Left lung (tissue), 14 donors: ENCODE results near the gene AFF2. TPM values are rescaled to one million over a fixed set of nuclear protein-coding genes. Genes with fewer than 3 reads are reported as not detected.

ENCODE experiments used
- ATAC-seq: fragments of 200-7000 bp; cut with Tn5 transposase; one replicate; pipeline ENCODE4 v1.9.1; 2020; ENCODE audit warnings: moderate library complexity
- DNase-seq, 4 donors: peaks; one replicate each; pipeline ENCODE4 v3.0.0-alpha.2; 2013 to 2020
- H3K27ac ChIP-seq, 2 donors: fragments of 200-600 bp; sonication (generic) in 1 of 2; one replicate each; pipeline versions ENCODE4 v1.5.0 to v1.8.0; 2020 to 2021
- H3K27me3 ChIP-seq, 2 donors: fragments of 200-600 bp; sonication (generic) in 1 of 2; one replicate each; pipeline versions ENCODE4 v1.5.0 to v1.8.0; 2020 to 2021
- H3K36me3 ChIP-seq, 2 donors: fragments of 200-600 bp; sonication (generic) in 1 of 2; one replicate each; pipeline versions ENCODE4 v1.5.0 to v1.8.0; 2020 to 2021
- H3K4me1 ChIP-seq, 2 donors: fragments of 200-600 bp; one replicate each; pipeline ENCODE4 v1.8.0; 2021
- H3K4me3 ChIP-seq, 2 donors: fragments of 200-600 bp; sonication (generic) in 1 of 2; one replicate each; pipeline versions ENCODE4 v1.5.0 to v1.8.0; 2020 to 2021; ENCODE audit warnings: mild to moderate bottlenecking in 1 of 2
- H3K9me3 ChIP-seq, 2 donors: fragments of 200-600 bp; sonication (generic) in 1 of 2; one replicate each; pipeline versions ENCODE4 v1.5.0 to v1.8.0; 2020 to 2021
- intact Hi-C, 2 donors: fragments of 100-400 bp; cut with DNase I; formaldehyde crosslinking; loops; one replicate each; pipeline versions ENCODE4 v1.11.2 to v1.14.2; 2022
- long read RNA-seq, 12 donors: library from polyadenylated mRNA in 2 of 12; unstranded in 2 of 12; transcript quantifications; one replicate each; pipeline ENCODE4 v2.0.0 and lab custom pipeline, GENCODE V29; 2019 to 2026
- polyA plus RNA-seq, 6 donors: library from polyadenylated mRNA; unstranded; fragments of 120-200 nt; gene quantifications; one replicate each; pipeline ENCODE4 v1.2.1, GENCODE V29; 2013; ENCODE audit not compliant: insufficient read length in 6 of 6
- total RNA-seq, 2 donors: library from RNA; stranded (reverse); fragmentation: NEBNext Ultra II Directional; extraction: Animal tissue kit (Norgen Biotek cat#: 25700); gene quantifications; one replicate each; pipeline ENCODE4 v1.2.1, GENCODE V29; 2021
- TF ChIP-seq, protein P1 (sequence below), 2 donors: fragments of 200-600 bp; sonication (generic) in 1 of 2; IDR thresholded peaks; one replicate each; pipeline versions ENCODE4 v1.5.0 to v1.8.0; 2021; ENCODE audit warnings: antibody characterized with exemption in 2 of 2
- donor health status: DM: no; HTN: yes; CAD: no.
- donor health status: DM: no; HTN: no; CAD: no.

The AFF2 gene
- total RNA-seq (10 to 100 TPM in 1 of 2 donors, 1 to 10 TPM in 1; 6.0 to 10.2 TPM), polyA plus RNA-seq (1 to 10 TPM; 4.8 to 6.1 (median 5.4) TPM)
- long read RNA-seq, donor 1 = 0 reads
- long read RNA-seq, donor 2 = 0 reads
- long read RNA-seq, donor 3 = 0 reads
- long read RNA-seq, donor 4 = 0 reads
- long read RNA-seq, donor 5 = 0 reads
- long read RNA-seq, donor 6 = 0 reads
- long read RNA-seq, donor 7 = 0 reads
- long read RNA-seq, donor 8 = 0 reads
- long read RNA-seq, donor 9 = 0 reads
- long read RNA-seq, donor 10, partial matches to known transcripts = 0 of 1 reads
- long read RNA-seq, donor 10, other reads (novel, unspliced or antisense) = 1 of 1 reads
- long read RNA-seq, donor 11 = 0 reads
- long read RNA-seq, donor 12 = 0 reads

DNA sequence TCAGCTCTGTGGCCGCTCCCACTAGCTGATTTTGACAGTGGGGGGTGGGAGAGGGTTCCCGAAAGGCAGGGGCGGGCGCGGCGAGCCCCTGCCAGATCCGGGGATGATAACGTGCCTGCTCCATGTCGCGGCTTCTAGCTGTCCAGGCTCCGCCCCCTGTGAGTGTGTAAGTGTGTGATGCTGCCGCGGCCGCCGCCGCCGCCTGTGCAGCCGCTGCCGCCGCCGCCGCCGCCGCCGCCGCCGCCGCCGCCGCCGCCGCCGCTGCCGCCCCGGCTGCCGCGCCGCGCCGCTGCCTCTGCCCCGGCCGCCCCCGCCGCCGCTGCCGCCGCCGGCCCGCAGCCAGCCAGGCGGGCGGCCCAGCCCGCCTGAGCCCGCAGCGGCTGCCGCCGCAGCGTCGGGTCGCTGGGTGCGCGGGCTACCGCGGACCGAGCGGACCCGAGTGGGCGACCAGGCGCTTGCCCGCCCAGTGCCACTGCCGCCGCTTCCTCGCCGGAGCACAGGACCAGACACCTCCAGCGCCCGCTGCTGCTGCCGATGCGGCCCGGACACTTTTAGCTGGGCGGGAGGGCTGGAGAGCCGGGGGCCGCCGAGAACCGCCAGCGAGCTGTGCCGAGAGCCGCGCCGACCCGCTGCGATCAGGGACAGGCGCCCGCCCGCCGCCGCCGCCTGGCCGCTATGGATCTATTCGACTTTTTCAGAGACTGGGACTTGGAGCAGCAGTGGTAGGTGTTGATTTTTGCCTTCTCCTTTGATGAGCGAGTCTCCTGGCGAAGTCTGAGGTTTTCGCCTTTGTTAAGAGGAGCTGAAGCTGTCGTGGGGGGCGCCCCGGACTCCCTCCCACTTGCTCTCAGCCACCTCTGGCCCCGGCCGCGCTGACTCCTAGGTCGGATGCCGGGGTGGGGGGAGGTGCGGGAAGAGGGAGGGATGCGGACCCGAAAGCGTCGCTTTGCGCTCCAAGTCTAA, at the start of gene AFF2:
TSS of gene AFF2 (plus strand) at position 195 of the 963 bp plus-strand sequence. CDS start at position 676, 481 bp downstream.
- TF ChIP-seq, protein P1, sequence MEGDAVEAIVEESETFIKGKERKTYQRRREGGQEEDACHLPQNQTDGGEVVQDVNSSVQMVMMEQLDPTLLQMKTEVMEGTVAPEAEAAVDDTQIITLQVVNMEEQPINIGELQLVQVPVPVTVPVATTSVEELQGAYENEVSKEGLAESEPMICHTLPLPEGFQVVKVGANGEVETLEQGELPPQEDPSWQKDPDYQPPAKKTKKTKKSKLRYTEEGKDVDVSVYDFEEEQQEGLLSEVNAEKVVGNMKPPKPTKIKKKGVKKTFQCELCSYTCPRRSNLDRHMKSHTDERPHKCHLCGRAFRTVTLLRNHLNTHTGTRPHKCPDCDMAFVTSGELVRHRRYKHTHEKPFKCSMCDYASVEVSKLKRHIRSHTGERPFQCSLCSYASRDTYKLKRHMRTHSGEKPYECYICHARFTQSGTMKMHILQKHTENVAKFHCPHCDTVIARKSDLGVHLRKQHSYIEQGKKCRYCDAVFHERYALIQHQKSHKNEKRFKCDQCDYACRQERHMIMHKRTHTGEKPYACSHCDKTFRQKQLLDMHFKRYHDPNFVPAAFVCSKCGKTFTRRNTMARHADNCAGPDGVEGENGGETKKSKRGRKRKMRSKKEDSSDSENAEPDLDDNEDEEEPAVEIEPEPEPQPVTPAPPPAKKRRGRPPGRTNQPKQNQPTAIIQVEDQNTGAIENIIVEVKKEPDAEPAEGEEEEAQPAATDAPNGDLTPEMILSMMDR (IDR thresholded peaks at IDR 0.05) = no peak
- Histone ChIP-seq H3K9me3 (no peaks in the 10 kb centered on the region), H3K4me1 (peaks cover 0 to 7% of the 10 kb centered on the region in 2 donors), H3K36me3 (no peaks in the 10 kb centered on the region), H3K27ac (peak within 1 kb of the TSS in 1 of 2 donors; percentile 37), H3K4me3 (peak within 1 kb of the TSS; percentile 21 to 46), H3K27me3 (peaks cover 32 to 46% of the 10 kb centered on the region in 2 donors)
- DNase-seq = peak in 3 of 4 donors; percentile 25 to 84 (median 30)
- intact Hi-C loops = no loop called here
- peak; percentile 59 for ATAC-seq

DNA sequence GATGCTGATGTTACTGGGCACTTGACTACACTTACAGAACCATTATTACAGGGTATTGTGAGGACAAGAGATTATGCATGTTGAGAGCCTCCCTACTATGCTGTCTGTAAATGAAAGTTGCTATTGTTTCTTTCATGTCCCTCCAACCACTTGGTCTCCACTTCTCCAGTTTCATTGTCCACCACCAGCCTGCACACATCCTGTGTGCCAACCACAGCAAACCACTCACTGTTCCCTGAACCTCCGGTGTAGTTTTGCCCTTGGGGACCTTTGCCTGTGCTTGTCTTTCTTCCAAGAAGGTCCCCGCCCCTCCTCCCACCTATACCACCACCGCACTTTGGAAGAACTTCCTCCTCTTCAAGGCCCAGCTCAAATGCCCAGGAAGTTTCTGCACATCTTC, 43.1 kb upstream of the AFF2 start:
- TF ChIP-seq, protein P1 (IDR thresholded peaks at IDR 0.05) = no peak
- Histone ChIP-seq H3K9me3 (no peaks in the 10 kb centered on the region), H3K27me3 (no peaks in the 10 kb centered on the region), H3K4me3 (no peak overlapping the region), H3K36me3 (no peaks in the 10 kb centered on the region), H3K4me1 (no peaks in the 10 kb centered on the region), H3K27ac (no peak overlapping the region)
- DNase-seq (no peak), ATAC-seq (no peak)
- intact Hi-C loops = no loop called here

DNA sequence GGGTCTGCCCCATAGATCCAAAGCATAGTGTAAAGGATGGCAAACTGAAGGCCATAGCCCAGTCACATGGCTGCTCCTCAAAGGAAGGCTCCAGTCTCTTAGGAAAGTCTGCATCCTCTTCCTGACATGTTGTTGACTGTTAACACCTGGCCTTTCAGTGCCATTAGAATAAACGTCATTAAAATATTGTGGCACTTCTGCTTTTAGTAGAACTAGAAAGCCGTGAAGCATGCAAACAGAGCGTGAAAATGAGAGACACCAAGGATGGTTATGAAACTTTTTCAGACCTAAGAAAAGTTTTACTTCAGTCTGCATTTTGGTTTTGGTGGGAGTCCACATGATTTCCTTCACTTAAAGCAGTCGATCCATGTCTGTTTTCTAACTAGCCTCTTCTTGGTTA, 41.1 kb upstream of the AFF2 start:
- DNase-seq = no peak
- no peak overlapping the region for H3K4me3 ChIP-seq
- H3K27me3 ChIP-seq = no peaks in the 10 kb centered on the region
- no peak for ATAC-seq
- intact Hi-C loops = no loop called here
- TF ChIP-seq, protein P1 (IDR thresholded peaks at IDR 0.05) = no peak
- H3K4me1 ChIP-seq = no peaks in the 10 kb centered on the region
- no peaks in the 10 kb centered on the region for H3K9me3 ChIP-seq
- H3K36me3 ChIP-seq = no peaks in the 10 kb centered on the region
- no peak overlapping the region for H3K27ac ChIP-seq

DNA sequence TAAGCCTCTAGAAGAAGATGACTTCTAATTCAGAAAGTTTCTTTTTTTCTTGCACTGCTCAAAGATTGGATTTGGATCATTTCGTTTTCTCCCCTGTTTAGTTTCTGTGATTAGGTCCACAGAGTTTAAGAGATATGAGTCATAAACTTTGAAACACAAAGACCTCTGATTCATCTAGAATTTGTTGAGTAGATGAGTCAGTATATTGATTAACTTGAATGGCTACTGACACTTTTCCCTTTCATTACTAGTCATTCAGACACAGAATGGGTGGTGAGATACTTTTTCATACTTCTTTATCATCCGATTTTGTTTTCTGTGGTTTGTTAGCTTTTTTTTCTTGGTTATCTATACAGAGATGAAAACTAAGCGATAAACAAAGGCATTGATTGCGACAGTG, 34.1 kb upstream of the AFF2 start:
- no peak for ATAC-seq
- no peaks in the 10 kb centered on the region for H3K4me1 ChIP-seq
- H3K4me3 ChIP-seq = no peak overlapping the region
- H3K27me3 ChIP-seq = no peaks in the 10 kb centered on the region
- intact Hi-C loops = no loop called here
- H3K9me3 ChIP-seq = no peaks in the 10 kb centered on the region
- no peak for DNase-seq
- no peaks in the 10 kb centered on the region for H3K36me3 ChIP-seq
- TF ChIP-seq, protein P1 (IDR thresholded peaks at IDR 0.05) = no peak
- no peak overlapping the region for H3K27ac ChIP-seq

DNA sequence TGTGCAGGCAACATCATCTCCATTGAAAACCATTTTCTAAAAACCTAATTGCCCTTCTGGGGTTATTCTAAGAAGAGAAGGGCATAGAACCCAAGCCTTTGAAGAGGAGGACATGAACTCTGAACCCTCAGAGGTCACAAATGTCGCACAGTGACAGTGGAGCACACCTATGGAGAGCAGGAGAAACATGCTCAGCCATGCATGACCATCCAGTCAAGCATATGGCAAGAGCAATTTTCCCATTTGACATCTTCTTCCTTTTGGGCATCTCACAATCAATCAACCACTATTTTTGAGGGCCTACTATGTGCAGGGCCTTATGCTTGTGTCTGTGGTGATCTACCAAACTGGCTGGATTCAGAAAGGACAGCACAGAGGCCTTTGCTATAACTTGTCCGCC, 30.1 kb upstream of the AFF2 start:
- Histone ChIP-seq H3K36me3 (no peaks in the 10 kb centered on the region), H3K27ac (no peak overlapping the region), H3K27me3 (no peaks in the 10 kb centered on the region), H3K4me3 (no peak overlapping the region), H3K4me1 (no peaks in the 10 kb centered on the region), H3K9me3 (no peaks in the 10 kb centered on the region)
- DNase-seq = no peak
- intact Hi-C loops = no loop called here
- no peak for ATAC-seq
- TF ChIP-seq, protein P1 (IDR thresholded peaks at IDR 0.05) = no peak
